Tibial nerve (tissue), 4 donors: ENCODE results near the gene DMBX1. TPM values are rescaled to one million over a fixed set of nuclear protein-coding genes. Genes with fewer than 3 reads are reported as not detected.

Source experiments
- DNase-seq, 2 donors: peaks; one replicate each; pipeline ENCODE4 v3.0.0-alpha.2; 2019; ENCODE audit warnings: low spot score in 2 of 2
- H3K27ac ChIP-seq, 4 donors: fragments of 200-600 bp; sonication (generic) in 3 of 4; one replicate each; pipeline ENCODE4 v1.5.1; 2017 to 2019; ENCODE audit warnings: mild to moderate bottlenecking in 1 of 4
- H3K27me3 ChIP-seq, 2 donors: fragments of 200-600 bp; sonication (generic) in 1 of 2; one replicate each; pipeline versions ENCODE4 v1.5.1 to v1.6.0; 2017 to 2019
- H3K36me3 ChIP-seq, 3 donors: fragments of 200-600 bp; sonication (generic); one replicate each; pipeline ENCODE4 v1.5.1; 2018 to 2019
- H3K4me1 ChIP-seq, 4 donors: fragments of 200-600 bp; sonication (generic) in 3 of 4; one replicate each; pipeline ENCODE4 v1.5.1; 2017 to 2019
- H3K4me3 ChIP-seq, 4 donors: fragments of 200-600 bp; sonication (generic) in 3 of 4; one replicate each; pipeline ENCODE4 v1.5.1; 2017 to 2019; ENCODE audit warnings: mild to moderate bottlenecking in 1 of 4, moderate library complexity in 1 of 4
- H3K9me3 ChIP-seq, 4 donors: fragments of 200-600 bp; sonication (generic) in 3 of 4; one replicate each; pipeline ENCODE4 v1.5.1; 2017 to 2019
- CTCF ChIP-seq, 5 experiments: fragments of 200-600 bp in 3 of 5; fragments of 450-650 bp in 2 of 5; sonication (generic) in 3 of 5; IDR thresholded peaks; one replicate each; pipeline ENCODE4 v1.5.1; 2016 to 2019; ENCODE audit warnings: antibody characterized with exemption in 5 of 5, mild to moderate bottlenecking in 3 of 5, moderate library complexity in 2 of 5
- EP300 ChIP-seq, 2 donors: sonication (generic); formaldehyde crosslinking; IDR thresholded peaks; one replicate each; pipeline ENCODE4 v1.6.1; 2017; ENCODE audit warnings: antibody characterized with exemption in 2 of 2, mild to moderate bottlenecking in 1 of 2
- POLR2A ChIP-seq, 2 donors: fragments of 450-650 bp; IDR thresholded peaks; one replicate each; pipeline ENCODE4 v1.6.1; 2017; ENCODE audit warnings: antibody characterized with exemption in 2 of 2, mild to moderate bottlenecking in 2 of 2, moderate library complexity in 2 of 2
- WGBS, 2 donors: methylation state at CpG; one replicate each; pipeline ENCODE4 v1.1.5; 2018; 5-methylcytosine and 5-hydroxymethylcytosine counted together
- total RNA-seq, 4 donors: library from RNA; depleted of rRNA; stranded (reverse); fragments of >200 nt; gene quantifications; one replicate each; pipeline ENCODE4 v1.1.0, GENCODE V29; 2016

Gene DMBX1
- total RNA-seq, 4 donors from 2014 or later = not detected

- 37 to 47% methylated on average over 14 to 17 of the region's 17 CpGs for WGBS, 2 donors
- Histone ChIP-seq H3K27me3 (peaks cover 0 to 80% of the 10 kb centered on the region in 2 donors), H3K4me1 (no peaks in the 10 kb centered on the region), H3K4me3 (no peak overlapping the region), H3K36me3 (no peaks in the 10 kb centered on the region), H3K27ac (no peak overlapping the region), H3K9me3 (no peaks in the 10 kb centered on the region)
- DNase-seq = no peak
- TF ChIP-seq POLR2A (IDR thresholded peaks at IDR 0.05) (no peak), EP300 (IDR thresholded peaks at IDR 0.05) (no peak), CTCF (IDR thresholded peaks at IDR 0.05) (no peak)
Observed at GRCh38 chr1:46479744-46480350, 9.8 kb upstream of the DMBX1 start.

GRCh38 chr1:46480959-46481646, 8.5 kb upstream of the DMBX1 start:
- no peak for DNase-seq
- TF ChIP-seq POLR2A (IDR thresholded peaks at IDR 0.05) (no peak), CTCF (IDR thresholded peaks at IDR 0.05) (no peak), EP300 (IDR thresholded peaks at IDR 0.05) (no peak)
- Histone ChIP-seq H3K27ac (no peak overlapping the region), H3K9me3 (no peaks in the 10 kb centered on the region), H3K4me3 (no peak overlapping the region), H3K36me3 (no peaks in the 10 kb centered on the region), H3K27me3 (peaks cover 0 to 84% of the 10 kb centered on the region in 2 donors), H3K4me1 (peaks cover 0 to 6% (median 2%) of the 10 kb centered on the region in 4 donors)
- 37 to 41% methylated on average over 4 to 7 of the region's 7 CpGs for WGBS, 2 donors

GRCh38 chr1:46481961-46482360, 7.7 kb upstream of the DMBX1 start:
- WGBS, 2 donors = 52 to 56% methylated on average over 4 of the region's 4 CpGs
- Histone ChIP-seq H3K27me3 (peaks cover 0 to 89% of the 10 kb centered on the region in 2 donors), H3K9me3 (no peaks in the 10 kb centered on the region), H3K36me3 (no peaks in the 10 kb centered on the region), H3K4me1 (peaks cover 0 to 6% (median 2%) of the 10 kb centered on the region in 4 donors), H3K27ac (no peak overlapping the region), H3K4me3 (no peak overlapping the region)
- TF ChIP-seq POLR2A (IDR thresholded peaks at IDR 0.05) (no peak), EP300 (IDR thresholded peaks at IDR 0.05) (no peak), CTCF (IDR thresholded peaks at IDR 0.05) (no peak)
- no peak for DNase-seq

- Histone ChIP-seq H3K4me3 (no peak overlapping the region), H3K27me3 (peaks cover 0 to 92% of the 10 kb centered on the region in 2 donors), H3K36me3 (no peaks in the 10 kb centered on the region), H3K9me3 (no peaks in the 10 kb centered on the region), H3K27ac (no peak overlapping the region), H3K4me1 (peaks cover 0 to 6% (median 2%) of the 10 kb centered on the region in 4 donors)
- WGBS, 2 donors = 72 to 81% methylated on average over 12 of the region's 12 CpGs
- TF ChIP-seq CTCF (IDR thresholded peaks at IDR 0.05) = no peak
- no peak for TF ChIP-seq EP300 (IDR thresholded peaks at IDR 0.05)
- TF ChIP-seq POLR2A (IDR thresholded peaks at IDR 0.05) = no peak
- DNase-seq = no peak
Observed at GRCh38 chr1:46483589-46483988, 6.0 kb upstream of the DMBX1 start.

- Histone ChIP-seq H3K9me3 (no peaks in the 10 kb centered on the region), H3K27ac (no peak overlapping the region), H3K4me3 (no peak overlapping the region), H3K4me1 (peaks cover 0 to 20% (median 13%) of the 10 kb centered on the region in 4 donors), H3K36me3 (no peaks in the 10 kb centered on the region), H3K27me3 (peaks cover 2 to 92% of the 10 kb centered on the region in 2 donors)
- 19 to 28% methylated on average over 14 of the region's 14 CpGs for WGBS, 2 donors
- no peak for DNase-seq
- TF ChIP-seq EP300 (IDR thresholded peaks at IDR 0.05) = no peak
- TF ChIP-seq POLR2A (IDR thresholded peaks at IDR 0.05) = no peak
- TF ChIP-seq CTCF (IDR thresholded peaks at IDR 0.05) = no peak
Observed at GRCh38 chr1:46484783-46485490, 4.7 kb upstream of the DMBX1 start.
